8988T (cell line): Measurements from ENCODE around the gene LAMB3.

Experiments
- DNase-seq: peaks from one replicate; pipeline ENCODE4 v3.0.0; 2011

Gene LAMB3

GRCh38 chr1:209617047-209617673 lies 35.1 kb downstream of the LAMB3 start:
- DNase-seq = no peak

GRCh38 chr1:209616366-209617046 lies 35.7 kb downstream of the LAMB3 start:
- no peak for DNase-seq

- no peak for DNase-seq
Measured at GRCh38 chr1:209614906-209615305, 37.3 kb downstream of the LAMB3 start.

DNA sequence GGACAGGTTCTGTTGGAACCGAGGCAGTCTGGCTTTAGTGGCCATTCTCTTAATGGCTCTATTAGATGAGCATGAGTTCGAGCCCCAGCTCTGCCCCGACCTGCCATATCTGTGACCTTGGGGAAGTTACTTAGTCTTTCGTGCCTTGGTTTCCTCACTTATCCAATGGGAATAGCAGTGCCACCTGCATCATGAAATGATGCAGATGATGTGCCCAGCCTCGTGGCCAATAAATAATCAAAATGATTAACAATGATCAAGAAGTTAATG lies 38.1 kb downstream of the LAMB3 start:
- no peak for DNase-seq

- DNase-seq = no peak
Measured at GRCh38 chr1:209613400-209614150, 38.6 kb downstream of the LAMB3 start.

GRCh38 chr1:209612646-209613399 lies 39.4 kb downstream of the LAMB3 start:
- no peak for DNase-seq

DNA sequence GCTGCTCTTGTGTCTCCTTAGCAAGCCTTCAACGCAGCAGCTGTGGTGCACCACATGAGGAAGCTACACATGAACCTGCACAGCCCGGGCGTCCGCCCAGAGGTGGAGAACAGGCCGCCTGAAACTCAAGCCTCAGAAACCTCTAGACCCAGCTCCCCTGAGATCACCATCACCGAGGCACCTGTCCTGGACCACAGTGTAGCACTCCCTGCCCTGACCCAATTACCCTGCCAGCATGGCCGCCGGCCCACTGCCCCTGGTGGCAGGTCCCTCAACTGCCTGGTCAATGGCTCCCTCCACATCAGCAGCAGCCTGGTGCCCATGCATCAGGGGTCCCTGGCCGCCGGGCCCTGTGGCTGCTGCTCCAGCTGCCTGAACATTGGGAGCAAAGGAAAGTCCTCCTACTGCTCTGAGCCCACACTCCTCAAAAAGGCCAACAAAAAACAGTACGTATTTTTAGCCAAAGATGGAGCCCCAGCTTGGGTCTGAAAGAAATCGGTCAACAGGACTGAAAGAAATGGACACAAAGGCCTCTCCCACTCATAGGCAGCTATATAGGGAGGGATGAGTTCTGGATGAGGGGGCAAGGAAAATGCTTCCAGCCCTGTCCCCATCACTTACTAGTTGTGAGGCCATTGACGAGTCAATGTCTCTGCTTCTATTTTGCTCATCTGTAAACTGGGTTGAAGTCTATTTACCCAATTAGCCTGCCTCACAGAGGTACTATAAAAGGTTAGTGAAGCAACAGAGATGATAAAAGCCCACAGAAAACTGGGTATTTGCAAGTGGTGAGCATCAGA lies 40.3 kb downstream of the LAMB3 start:
- no peak for DNase-seq

- DNase-seq = no peak
Measured at GRCh38 chr1:209610631-209610905, 41.7 kb downstream of the LAMB3 start.

DNA sequence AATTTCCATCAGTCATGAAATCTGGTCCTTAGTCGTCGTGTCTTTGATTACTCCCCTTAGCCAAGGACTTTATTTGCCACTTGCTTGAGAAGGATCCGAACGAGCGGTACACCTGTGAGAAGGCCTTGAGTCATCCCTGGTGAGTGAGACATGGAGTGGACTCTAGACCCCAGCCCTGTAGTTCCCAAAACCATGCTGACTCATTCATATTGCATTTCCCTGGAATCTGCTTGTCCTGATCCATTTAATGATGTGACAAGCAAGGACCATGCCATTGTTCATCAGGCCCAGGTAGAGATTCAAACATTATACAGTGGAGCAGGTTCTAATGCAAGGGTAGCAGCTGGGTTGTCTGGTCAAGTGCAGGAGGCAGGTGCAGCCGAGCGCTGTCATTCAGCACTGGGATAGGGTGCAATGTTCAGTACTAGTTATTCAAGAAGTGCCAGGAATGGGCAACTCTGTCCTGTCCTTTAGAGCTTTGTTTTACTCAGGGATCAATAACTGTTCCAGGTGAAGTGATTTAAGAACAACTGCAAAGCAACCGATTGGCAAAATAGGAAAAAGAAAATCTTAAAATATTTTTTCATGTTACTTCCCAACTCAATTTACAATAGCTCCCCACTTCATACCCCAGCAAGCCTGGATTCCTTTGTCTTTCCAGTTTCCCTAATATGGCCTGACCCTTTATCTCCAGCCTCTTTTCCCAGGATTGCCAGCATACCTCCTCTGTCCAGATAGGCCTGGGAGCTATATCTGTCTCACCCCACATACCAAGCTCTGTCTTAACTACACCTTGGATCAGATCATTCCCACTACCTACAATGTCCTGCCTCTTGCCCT lies 42.2 kb downstream of the LAMB3 start:
- no peak for DNase-seq

- no peak for DNase-seq
Measured at GRCh38 chr1:209609041-209609790, 43.0 kb downstream of the LAMB3 start.

DNA sequence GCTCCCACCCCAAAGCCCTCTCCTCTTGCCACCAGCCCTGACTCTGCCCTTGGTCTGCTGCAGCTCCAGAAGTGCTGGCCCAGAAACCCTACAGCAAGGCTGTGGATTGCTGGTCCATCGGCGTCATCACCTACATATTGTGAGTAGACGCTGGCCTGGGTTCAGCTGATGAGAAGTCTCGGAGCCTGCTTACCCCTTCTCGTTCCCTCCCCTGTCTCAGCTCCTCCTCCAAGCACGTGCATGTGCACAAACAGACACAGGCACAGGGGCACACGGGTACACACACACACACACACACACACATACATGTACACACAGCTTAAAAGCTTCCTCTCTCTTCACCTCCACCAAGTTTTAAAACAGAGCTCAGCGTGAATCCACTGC lies 44.4 kb downstream of the LAMB3 start:
- no peak for DNase-seq

- DNase-seq = no peak
Measured at GRCh38 chr1:209607102-209607794, 45.0 kb downstream of the LAMB3 start.

DNA sequence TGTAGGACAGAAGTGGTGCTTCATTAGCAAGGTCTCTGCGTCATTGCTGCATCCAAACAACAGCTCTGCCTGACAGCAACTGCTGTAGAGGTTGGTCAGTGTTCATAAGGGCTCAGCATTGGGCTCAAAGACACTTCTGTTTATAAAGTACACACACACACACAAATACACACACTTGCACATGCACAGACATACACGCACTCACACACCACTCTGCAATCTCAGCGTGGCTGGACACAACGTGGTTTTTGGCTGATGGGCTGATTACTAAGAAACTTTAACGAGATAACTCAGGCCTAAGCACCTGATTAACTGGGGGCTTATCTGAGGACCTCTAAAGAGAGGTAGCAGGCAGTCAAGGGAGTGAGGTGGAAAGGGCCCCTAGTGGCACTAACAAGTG lies 48.3 kb downstream of the LAMB3 start:
- DNase-seq = no peak

DNA sequence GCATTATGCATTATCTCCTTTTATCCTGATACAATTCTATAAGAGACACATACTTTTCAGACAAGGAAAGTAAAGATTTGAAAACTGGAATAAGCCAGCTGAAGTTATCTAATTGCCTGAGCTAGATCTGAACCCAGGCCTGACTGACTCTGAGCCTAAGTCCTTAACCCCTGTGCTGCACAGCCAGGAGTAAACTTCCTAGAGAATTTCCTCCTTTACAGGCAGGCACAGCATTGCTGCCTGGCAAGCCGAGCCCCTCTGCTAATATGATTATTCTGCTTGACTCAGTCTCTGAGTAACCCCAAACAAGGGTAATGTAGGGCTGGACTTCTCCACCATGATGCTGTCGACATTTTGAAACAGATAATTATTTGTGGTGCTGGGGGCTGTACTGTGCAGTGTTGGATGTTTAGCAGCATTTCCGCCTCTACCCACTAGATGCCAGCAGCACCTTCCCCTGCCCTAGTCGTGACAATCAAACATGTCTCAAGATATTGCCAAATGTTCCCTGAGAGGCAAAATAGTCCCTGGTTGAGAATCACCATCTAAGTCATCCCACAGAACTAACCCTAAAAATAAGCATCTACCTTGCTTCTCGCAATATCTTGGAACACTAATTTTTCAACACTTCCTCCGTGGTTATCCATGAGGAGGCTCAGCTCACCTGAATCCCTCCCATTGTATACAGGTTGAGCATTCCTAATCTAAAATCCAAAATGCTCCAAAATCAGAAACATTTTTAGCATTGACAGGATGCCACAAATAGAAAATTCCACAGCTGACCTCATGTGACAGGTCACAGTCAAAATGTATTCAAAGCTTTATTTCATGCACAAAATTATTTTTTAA lies 50.2 kb downstream of the LAMB3 start:
- DNase-seq = no peak

DNA sequence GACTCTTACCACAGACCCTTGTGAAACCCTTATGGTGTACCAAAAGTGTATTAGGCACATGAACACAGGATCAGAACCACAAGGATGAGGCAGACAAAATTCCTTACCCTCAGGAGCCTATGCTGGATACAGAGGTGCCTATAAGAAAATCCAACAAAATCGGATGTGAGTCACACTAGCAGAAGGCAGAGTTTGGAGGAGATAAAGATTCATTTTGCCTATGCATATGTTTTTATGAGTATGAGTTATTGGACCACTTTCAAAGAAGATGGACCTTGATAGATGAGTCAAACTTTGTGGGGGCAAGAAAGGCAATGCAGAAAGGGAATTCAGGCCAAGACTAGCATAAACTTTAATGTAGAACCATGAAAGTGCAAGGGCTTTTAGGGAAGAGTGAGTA lies 51.7 kb downstream of the LAMB3 start:
- DNase-seq = no peak

DNA sequence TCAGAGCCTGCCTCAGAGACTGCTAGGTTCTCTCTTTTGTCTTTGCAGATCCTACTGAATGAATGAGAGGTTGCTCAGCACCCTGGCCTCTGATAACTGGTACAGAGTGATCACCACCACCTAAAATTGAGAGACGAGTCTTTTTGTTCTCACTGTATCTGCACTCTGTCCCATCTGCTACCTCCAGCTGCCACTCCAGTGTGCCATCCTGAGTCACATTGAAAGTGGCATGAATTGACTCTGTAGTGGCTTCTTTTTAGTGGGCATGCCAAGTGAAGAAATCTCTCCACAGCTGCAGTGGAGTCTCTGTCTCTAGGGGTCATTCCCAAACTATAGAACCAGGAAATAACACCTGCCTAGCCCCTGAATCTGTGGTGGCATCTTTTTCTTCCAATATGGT lies 54.0 kb downstream of the LAMB3 start:
- no peak for DNase-seq

GRCh38 chr1:209597499-209597898 lies 54.7 kb downstream of the LAMB3 start:
- no peak for DNase-seq

DNA sequence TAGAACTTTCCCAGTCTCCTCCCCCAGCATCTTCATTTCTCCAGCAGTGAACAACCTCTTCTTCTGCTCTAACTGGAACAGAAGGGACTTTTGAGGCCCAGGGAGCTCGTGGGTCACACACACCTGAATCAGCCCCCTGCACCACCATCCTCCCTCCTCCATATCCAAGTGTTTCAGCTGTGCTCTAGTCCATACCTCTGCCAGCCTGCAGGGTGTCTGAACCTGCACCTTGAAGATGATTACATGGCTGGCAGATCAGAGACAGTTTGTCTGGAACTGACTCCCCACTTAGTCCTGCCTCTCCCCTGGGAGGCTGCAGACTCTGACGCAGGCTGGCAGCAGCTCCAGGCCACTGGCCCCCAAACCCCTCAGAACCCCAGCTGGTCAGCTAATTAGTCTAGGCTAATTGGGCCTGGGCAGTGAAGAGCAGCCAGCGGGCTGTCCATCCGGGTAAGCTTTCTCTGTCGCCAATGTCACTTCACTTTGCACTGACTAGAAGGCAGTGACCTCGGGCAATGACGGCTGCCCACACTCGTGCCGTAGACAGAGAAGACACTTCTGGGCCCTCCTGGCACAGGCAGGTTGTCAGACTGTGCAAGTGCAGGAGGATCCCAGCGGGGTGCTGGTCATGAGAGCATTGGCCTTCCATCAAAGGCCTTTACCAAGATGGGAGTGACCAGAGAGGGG lies 56.5 kb downstream of the LAMB3 start:
- no peak for DNase-seq

DNA sequence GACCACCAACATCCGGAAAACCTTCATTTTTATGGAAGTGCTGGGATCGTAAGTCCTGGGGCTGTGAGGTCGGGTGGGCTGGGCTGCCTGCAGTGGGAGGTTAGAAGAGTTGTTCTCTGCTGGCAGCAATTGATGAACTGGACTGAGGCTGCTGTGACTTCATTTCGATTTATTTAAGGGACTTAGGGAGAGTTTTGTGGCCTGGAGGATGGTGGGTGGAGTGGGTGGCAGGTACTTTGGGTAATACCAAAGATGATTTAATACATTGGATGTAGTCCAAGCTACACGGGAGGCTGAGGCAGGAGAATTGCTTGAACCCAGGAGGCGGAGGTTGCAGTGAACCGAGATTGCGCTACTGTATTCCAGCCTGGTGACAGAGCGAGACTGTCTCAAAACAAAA lies 57.2 kb downstream of the LAMB3 start:
- DNase-seq = no peak
